ENCODE measurements around the gene C17orf75.

DNA sequence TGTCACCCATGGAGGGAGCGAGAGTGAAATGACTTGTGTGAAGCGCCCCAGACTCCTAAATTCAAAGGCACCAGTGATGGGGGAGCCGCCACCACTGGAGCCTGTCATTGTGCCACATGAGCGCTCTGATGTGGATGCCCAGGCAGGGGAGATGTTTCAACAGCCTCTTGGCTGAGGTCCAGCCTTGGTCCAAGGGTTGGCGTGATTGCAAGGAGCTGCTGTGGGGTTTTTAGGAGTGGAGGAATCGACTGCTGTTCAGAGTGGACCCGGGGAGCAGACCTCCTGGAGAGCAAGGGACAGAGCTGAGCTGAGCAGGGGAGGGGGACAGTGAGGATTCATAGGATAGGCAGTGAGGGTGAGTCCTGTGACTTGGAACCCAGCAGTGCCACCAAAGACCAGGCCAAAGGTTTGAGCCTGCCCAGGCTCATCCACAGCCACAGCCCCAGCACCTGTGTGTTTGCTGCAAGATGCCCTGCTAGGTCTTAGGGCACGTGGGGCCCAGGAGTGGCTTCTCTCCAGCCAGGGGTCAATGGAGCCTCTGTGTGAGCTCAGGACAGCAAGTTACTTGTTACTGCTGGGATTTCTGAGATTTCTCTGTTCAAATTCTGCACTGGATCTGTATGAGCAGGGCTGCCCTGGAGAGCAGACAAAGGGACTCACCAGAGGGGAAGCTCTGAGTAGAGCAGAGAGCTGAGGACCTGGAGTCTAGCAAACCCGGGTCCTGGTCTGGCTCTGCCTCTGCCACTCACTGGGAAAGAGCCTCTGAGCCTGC lies 56.0 kb downstream of the C17orf75 start:
- TF ChIP-seq, protein P1, sequence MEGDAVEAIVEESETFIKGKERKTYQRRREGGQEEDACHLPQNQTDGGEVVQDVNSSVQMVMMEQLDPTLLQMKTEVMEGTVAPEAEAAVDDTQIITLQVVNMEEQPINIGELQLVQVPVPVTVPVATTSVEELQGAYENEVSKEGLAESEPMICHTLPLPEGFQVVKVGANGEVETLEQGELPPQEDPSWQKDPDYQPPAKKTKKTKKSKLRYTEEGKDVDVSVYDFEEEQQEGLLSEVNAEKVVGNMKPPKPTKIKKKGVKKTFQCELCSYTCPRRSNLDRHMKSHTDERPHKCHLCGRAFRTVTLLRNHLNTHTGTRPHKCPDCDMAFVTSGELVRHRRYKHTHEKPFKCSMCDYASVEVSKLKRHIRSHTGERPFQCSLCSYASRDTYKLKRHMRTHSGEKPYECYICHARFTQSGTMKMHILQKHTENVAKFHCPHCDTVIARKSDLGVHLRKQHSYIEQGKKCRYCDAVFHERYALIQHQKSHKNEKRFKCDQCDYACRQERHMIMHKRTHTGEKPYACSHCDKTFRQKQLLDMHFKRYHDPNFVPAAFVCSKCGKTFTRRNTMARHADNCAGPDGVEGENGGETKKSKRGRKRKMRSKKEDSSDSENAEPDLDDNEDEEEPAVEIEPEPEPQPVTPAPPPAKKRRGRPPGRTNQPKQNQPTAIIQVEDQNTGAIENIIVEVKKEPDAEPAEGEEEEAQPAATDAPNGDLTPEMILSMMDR (conservative IDR thresholded peaks at IDR 0.05; ENCODE audit: low read length): no peak
- no peak for TF ChIP-seq EZH2phosphoT487 (IDR thresholded peaks at IDR 0.05; ENCODE audit: borderline replicate concordance, low read depth, low read length)
